HEK293 (cell line): ENCODE measurements around the gene SLC22A16.

Experiments used
- CTCF ChIP-seq: fragments of 450-650 bp; formaldehyde crosslinking; IDR thresholded peaks from 2 replicates; pipeline ENCODE4 v1.5.1; 2016; ENCODE audit warnings: missing biosample characterization, missing genetic modification characterization
- MZF1 ChIP-seq: fragments of 450-650 bp; formaldehyde crosslinking; IDR thresholded peaks from 2 replicates; pipeline ENCODE4 v1.5.1; 2017; ENCODE audit warnings: missing biosample characterization, missing genetic modification characterization, borderline replicate concordance
- SP2 ChIP-seq: fragments of 450-650 bp; formaldehyde crosslinking; IDR thresholded peaks from 2 replicates; pipeline ENCODE4 v1.5.1; 2016; ENCODE audit warnings: missing biosample characterization, missing genetic modification characterization
- ZNF140 ChIP-seq: fragments of 450-650 bp; formaldehyde crosslinking; IDR thresholded peaks from 2 replicates; pipeline ENCODE4 v1.5.1; 2016; ENCODE audit warnings: missing biosample characterization, missing genetic modification characterization
- ZNF19 ChIP-seq: fragments of 450-650 bp; formaldehyde crosslinking; IDR thresholded peaks from 2 replicates; pipeline ENCODE4; 2016; ENCODE audit warnings: missing biosample characterization, missing genetic modification characterization, low read depth
- ZNF416 ChIP-seq: fragments of 450-650 bp; formaldehyde crosslinking; IDR thresholded peaks from 2 replicates; pipeline ENCODE4 v1.5.1; 2016; ENCODE audit warnings: missing biosample characterization, missing genetic modification characterization
- ZNF433 ChIP-seq: fragments of 450-650 bp; formaldehyde crosslinking; IDR thresholded peaks from 2 replicates; pipeline ENCODE4 v1.5.1; 2016; ENCODE audit warnings: missing biosample characterization, missing genetic modification characterization, low read depth
- ZNF660 ChIP-seq: fragments of 450-650 bp; IDR thresholded peaks from 2 replicates; pipeline ENCODE4 v1.5.1; 2018; ENCODE audit warnings: missing biosample characterization, mild to moderate bottlenecking, missing genetic modification characterization
- ZNF76 ChIP-seq: fragments of 450-650 bp; formaldehyde crosslinking; IDR thresholded peaks from 2 replicates; pipeline ENCODE4; 2016; ENCODE audit warnings: low read depth, missing biosample characterization, missing genetic modification characterization, borderline replicate concordance
- ZNF785 ChIP-seq: fragments of 450-650 bp; formaldehyde crosslinking; IDR thresholded peaks from 2 replicates; pipeline ENCODE4 v1.5.1; 2016; ENCODE audit warnings: missing biosample characterization, missing genetic modification characterization

GRCh38 chr6:110418594-110418993 is 57.8 kb downstream of the SLC22A16 start:
- TF ChIP-seq CTCF (no peak), ZNF76 (tag by site-specific recombination) (no peak), ZNF19 (tag by site-specific recombination) (no peak), ZNF785 (tag by site-specific recombination) (no peak), ZNF433 (tag by site-specific recombination) (no peak), ZNF140 (no peak), MZF1 (no peak), ZNF416 (tag by site-specific recombination) (no peak), ZNF660 (tag by site-specific recombination) (no peak), SP2 (tag by site-specific recombination) (no peak)
